NCI-H774 (cell line): Measurements from ENCODE around the gene KCNQ1.

Experiments used
- DNase-seq: peaks from one replicate; lab custom pipeline; 2025; lab: John Stamatoyannopoulos, UW

Gene KCNQ1

GRCh38 chr11:2524446-2525165 lies 79.8 kb downstream of the KCNQ1 start:
- no peak for DNase-seq

- DNase-seq = no peak
These were observed 80.5 kb downstream of the KCNQ1 start for GRCh38 chr11:2525166-2525861.

GRCh38 chr11:2525941-2526807 lies 81.4 kb downstream of the KCNQ1 start:
- no peak for DNase-seq

GRCh38 chr11:2526808-2527381 lies 82.1 kb downstream of the KCNQ1 start:
- DNase-seq = no peak

- no peak for DNase-seq
These were observed 82.9 kb downstream of the KCNQ1 start for GRCh38 chr11:2527621-2528291.

GRCh38 chr11:2528301-2529050 lies 83.7 kb downstream of the KCNQ1 start:
- DNase-seq = no peak

GRCh38 chr11:2529173-2529572 lies 84.4 kb downstream of the KCNQ1 start:
- DNase-seq = no peak

- DNase-seq = no peak
These were observed 84.8 kb downstream of the KCNQ1 start for GRCh38 chr11:2529636-2530035.

GRCh38 chr11:2530131-2530854 lies 85.5 kb downstream of the KCNQ1 start:
- no peak for DNase-seq

- DNase-seq = no peak
These were observed 86.0 kb downstream of the KCNQ1 start for GRCh38 chr11:2530855-2531200.

- peak; percentile 47 for DNase-seq
These were observed 86.6 kb downstream of the KCNQ1 start for GRCh38 chr11:2531277-2531986.

- DNase-seq = no peak
These were observed 87.3 kb downstream of the KCNQ1 start for GRCh38 chr11:2531987-2532703.

- peak; percentile 84 for DNase-seq
These were observed 88.1 kb downstream of the KCNQ1 start for GRCh38 chr11:2532704-2533586.

GRCh38 chr11:2533587-2534133 lies 88.9 kb downstream of the KCNQ1 start:
- DNase-seq = no peak

GRCh38 chr11:2534134-2534956 lies 89.5 kb downstream of the KCNQ1 start:
- no peak for DNase-seq

- no peak for DNase-seq
These were observed 90.3 kb downstream of the KCNQ1 start for GRCh38 chr11:2534957-2535672.
